ENCODE data around the gene SUSD6. TPM values are rescaled to one million over a fixed set of nuclear protein-coding genes. Genes with fewer than 3 reads are reported as not detected.

Gene SUSD6
- total RNA-seq, 4 donors from 2014 or later, result 33.8 to 125 (median 113) TPM

DNA sequence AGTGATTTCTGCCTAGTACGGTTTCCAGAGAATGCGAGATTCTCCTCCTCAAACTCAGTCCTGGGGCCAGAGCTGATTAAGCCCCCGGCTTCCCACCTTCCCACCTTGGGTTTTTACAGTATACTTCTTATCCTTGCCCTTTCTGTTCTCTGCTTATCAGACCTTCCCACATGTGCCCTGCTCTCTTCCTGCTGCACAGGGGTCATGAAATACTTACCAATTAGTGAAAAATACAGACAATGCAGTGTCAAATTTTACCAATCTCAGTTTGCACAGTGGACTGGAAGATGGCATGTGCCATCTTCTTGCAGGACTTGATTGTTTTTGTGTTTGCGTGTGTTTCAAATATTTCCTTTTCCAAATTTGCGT lies 14.7 kb downstream of the SUSD6 start:
- Histone ChIP-seq H3K9me3 (no peaks in the 10 kb centered on the region), H3K4me3 (no peak overlapping the region), H3K4me1 (peaks cover 0 to 48% (median 20%) of the 10 kb centered on the region in 4 donors), H3K27ac (peak overlapping the region; percentile 42 to 71 (median 48)), H3K36me3 (no peaks in the 10 kb centered on the region), H3K27me3 (no peaks in the 10 kb centered on the region)
- no peak for DNase-seq
- TF ChIP-seq, protein P1, sequence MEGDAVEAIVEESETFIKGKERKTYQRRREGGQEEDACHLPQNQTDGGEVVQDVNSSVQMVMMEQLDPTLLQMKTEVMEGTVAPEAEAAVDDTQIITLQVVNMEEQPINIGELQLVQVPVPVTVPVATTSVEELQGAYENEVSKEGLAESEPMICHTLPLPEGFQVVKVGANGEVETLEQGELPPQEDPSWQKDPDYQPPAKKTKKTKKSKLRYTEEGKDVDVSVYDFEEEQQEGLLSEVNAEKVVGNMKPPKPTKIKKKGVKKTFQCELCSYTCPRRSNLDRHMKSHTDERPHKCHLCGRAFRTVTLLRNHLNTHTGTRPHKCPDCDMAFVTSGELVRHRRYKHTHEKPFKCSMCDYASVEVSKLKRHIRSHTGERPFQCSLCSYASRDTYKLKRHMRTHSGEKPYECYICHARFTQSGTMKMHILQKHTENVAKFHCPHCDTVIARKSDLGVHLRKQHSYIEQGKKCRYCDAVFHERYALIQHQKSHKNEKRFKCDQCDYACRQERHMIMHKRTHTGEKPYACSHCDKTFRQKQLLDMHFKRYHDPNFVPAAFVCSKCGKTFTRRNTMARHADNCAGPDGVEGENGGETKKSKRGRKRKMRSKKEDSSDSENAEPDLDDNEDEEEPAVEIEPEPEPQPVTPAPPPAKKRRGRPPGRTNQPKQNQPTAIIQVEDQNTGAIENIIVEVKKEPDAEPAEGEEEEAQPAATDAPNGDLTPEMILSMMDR (IDR thresholded peaks at IDR 0.05), result no peak
- no peak for TF ChIP-seq POLR2A (IDR thresholded peaks at IDR 0.05)

DNA sequence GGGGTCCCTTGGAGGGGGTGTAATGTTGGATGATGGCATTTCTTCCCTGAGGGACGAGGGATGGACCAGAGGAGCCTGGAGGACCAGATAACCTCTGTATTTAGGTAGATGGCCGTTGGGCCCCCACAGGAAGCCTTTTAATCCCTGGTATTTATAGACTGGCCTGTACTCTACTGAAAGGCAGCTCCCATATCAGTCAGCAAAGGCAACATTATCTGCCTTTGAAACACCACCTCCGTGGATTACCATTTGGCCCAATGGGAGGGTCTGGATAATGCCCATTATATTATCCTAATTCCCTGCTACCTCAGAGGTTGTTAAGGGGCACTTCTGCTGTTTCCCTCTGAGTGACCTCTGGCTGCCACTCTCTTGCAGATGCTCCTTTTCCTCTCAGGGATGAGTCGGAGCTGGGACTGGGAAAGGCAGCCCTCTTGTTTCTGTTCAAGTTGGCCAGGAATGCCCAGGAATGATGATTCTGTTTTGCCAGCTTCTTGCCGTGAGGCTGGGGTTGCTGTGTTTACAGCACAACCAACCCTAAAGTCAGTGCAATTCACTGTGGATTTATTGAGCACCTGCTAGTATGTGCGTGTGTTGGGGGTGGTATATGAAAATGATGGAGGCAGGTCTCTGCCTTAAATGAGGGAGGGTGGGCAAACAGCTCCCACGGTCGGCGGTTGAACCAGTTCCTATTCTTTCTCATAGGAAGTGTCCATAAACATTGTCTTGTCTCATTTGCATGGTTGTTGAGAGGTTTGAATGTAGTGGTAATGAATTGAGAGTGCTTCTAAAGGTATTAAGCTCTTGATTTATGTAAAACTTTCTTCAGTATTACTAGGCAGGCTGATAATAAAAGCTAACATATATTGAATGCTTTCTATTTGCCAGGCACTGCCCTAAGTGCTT lies 18.1 kb downstream of the SUSD6 start:
- peak overlapping the region in 1 of 4 donors; percentile 39 for H3K27ac ChIP-seq
- H3K9me3 ChIP-seq, result no peaks in the 10 kb centered on the region
- no peak for DNase-seq
- TF ChIP-seq, protein P1 (IDR thresholded peaks at IDR 0.05), result no peak
- no peak for TF ChIP-seq POLR2A (IDR thresholded peaks at IDR 0.05)
- peaks cover 0 to 73% (median 31%) of the 10 kb centered on the region in 4 donors for H3K4me1 ChIP-seq
- no peak overlapping the region for H3K4me3 ChIP-seq
- H3K36me3 ChIP-seq, result no peaks in the 10 kb centered on the region
- no peaks in the 10 kb centered on the region for H3K27me3 ChIP-seq

DNA sequence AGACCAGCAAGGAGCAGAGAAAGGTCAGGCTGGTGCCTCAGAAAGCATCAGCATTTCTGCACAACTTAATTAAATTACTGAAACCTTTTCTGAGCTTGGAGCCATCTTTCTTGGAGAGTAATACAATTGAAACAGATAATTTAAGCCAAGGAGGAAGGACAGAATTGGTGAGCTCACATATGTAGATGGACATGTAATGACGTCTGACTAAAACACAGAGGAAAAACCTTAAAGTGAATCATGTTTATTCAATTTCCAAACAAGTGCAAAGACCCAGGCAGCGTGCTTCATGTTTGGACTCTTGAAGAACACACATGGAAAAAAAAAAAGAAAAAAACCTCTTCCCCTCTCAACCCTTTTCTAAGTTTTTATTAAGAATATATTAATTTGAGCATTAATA lies 19.0 kb downstream of the SUSD6 start:
- Histone ChIP-seq H3K27ac (peak overlapping the region in 1 of 4 donors; percentile 39), H3K4me1 (peaks cover 0 to 73% (median 27%) of the 10 kb centered on the region in 4 donors), H3K9me3 (no peaks in the 10 kb centered on the region), H3K4me3 (no peak overlapping the region), H3K27me3 (no peaks in the 10 kb centered on the region), H3K36me3 (no peaks in the 10 kb centered on the region)
- DNase-seq, result no peak
- TF ChIP-seq, protein P1 (IDR thresholded peaks at IDR 0.05), result no peak
- TF ChIP-seq POLR2A (IDR thresholded peaks at IDR 0.05), result no peak

DNA sequence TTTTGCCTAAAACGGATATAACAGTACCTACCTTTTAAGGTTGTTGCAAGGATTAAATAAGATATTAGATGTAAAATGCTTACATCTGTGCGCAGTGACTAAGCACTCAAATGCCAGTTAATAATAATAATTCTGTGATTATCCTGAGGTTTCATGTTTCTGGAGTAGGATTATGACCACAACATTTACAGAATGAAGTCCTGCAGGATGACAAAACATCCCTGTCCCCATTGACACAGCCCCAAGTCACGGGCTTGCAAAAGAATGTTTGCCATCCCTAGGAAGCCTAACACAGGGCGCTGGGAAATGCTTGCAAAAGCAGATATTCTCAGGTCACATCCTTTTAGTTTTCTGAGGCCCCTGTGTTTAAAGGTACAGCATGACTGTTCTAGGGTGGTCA lies 20.1 kb downstream of the SUSD6 start:
- H3K4me1 ChIP-seq, result peaks cover 10 to 73% (median 34%) of the 10 kb centered on the region in 4 donors
- H3K36me3 ChIP-seq, result no peaks in the 10 kb centered on the region
- no peak for DNase-seq
- no peaks in the 10 kb centered on the region for H3K9me3 ChIP-seq
- no peak overlapping the region for H3K27ac ChIP-seq
- H3K27me3 ChIP-seq, result no peaks in the 10 kb centered on the region
- no peak overlapping the region for H3K4me3 ChIP-seq
- TF ChIP-seq POLR2A (IDR thresholded peaks at IDR 0.05), result no peak

DNA sequence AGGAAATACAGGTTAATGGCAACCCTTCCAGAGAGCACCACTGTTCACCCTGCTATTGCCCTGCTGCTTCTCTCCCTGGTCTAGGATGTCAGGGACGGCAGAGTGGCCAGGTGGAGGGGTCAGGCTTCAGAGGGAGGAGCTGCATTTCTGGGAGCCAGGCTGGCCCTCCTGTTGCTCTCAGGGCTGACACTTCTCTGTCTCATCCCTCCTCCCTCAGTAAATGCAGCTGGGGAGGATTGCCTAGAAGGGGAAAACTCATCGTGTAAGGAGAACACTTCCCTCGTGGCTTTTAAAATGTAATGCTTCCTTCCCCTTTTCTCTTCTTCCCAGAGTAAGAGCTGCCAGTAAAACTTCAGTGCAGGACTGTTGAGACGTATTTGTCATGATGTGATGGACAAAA lies 20.8 kb downstream of the SUSD6 start:
- H3K9me3 ChIP-seq, result no peaks in the 10 kb centered on the region
- H3K4me1 ChIP-seq, result peaks cover 10 to 78% (median 39%) of the 10 kb centered on the region in 4 donors

More for the DNA sequence above, 20.8 kb downstream of the SUSD6 start:
- H3K36me3 ChIP-seq, result no peaks in the 10 kb centered on the region
- TF ChIP-seq, protein P1 (IDR thresholded peaks at IDR 0.05), result no peak
- no peak for TF ChIP-seq POLR2A (IDR thresholded peaks at IDR 0.05)
- no peaks in the 10 kb centered on the region for H3K27me3 ChIP-seq
- no peak overlapping the region for H3K4me3 ChIP-seq
- DNase-seq, result no peak
- H3K27ac ChIP-seq, result peak overlapping the region in 1 of 4 donors; percentile 44
